Right lobe of liver (tissue), 4 donors: ENCODE measurements around the gene ZSCAN22.

Experiments
- POLR2A ChIP-seq: fragments of 450-650 bp; IDR thresholded peaks from one replicate; pipeline ENCODE4 v1.6.1; 2017; ENCODE audit warnings: antibody characterized with exemption, mild to moderate bottlenecking
- TF ChIP-seq, protein P1 (sequence below), 4 donors: fragments of 200-600 bp in 3 of 4; fragments of 450-650 bp in 1 of 4; IDR thresholded peaks; one replicate each; pipeline versions ENCODE4 v1.5.1 to v1.8.0; 2016 to 2022; ENCODE audit warnings: antibody characterized with exemption in 4 of 4, mild to moderate bottlenecking in 2 of 4
- donor health status: DM: no; HTN: no; CAD: no.
- donor health status: DM: no; HTN: no; CAD: no.
- donor health status: DM: no; HTN: yes; CAD: no.

DNA sequence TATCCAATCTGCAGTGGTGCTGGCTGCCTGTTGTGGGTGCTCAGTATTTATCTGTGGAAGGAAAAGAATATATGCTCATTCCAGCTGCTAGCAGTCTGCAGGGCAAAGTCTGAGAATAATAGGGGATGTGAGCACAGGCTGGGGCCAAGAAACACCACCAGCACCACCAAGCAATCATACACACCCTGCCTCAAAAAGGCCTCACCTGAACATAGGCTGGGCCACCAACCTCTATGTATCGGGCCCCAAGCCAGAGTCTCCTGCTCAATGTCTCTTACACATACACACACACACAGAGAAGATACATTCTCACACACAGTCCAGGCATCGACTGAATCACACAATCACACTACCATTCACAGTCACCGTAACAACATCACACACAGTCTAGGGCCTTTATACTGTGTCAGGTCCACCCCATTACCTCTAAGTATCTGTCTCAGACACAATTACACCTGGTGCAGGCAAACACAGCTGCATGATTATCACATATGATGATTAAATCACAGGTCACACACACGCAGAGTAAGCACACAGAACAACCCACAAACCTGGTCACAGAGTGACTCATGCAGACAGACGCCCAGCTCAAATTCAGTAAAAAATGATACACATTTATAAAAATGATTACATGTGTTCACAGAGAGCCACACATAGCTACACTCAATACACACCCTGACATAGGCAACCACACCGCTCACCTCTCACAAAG lies 1.3 kb upstream of the ZSCAN22 start:
- TF ChIP-seq, protein P1, sequence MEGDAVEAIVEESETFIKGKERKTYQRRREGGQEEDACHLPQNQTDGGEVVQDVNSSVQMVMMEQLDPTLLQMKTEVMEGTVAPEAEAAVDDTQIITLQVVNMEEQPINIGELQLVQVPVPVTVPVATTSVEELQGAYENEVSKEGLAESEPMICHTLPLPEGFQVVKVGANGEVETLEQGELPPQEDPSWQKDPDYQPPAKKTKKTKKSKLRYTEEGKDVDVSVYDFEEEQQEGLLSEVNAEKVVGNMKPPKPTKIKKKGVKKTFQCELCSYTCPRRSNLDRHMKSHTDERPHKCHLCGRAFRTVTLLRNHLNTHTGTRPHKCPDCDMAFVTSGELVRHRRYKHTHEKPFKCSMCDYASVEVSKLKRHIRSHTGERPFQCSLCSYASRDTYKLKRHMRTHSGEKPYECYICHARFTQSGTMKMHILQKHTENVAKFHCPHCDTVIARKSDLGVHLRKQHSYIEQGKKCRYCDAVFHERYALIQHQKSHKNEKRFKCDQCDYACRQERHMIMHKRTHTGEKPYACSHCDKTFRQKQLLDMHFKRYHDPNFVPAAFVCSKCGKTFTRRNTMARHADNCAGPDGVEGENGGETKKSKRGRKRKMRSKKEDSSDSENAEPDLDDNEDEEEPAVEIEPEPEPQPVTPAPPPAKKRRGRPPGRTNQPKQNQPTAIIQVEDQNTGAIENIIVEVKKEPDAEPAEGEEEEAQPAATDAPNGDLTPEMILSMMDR (IDR thresholded peaks at IDR 0.05), result no peak
- TF ChIP-seq POLR2A, result no peak
